GM12873 (cell line): ENCODE measurements around the gene TUBA1A.

Source experiments
- TF ChIP-seq, protein P1 (sequence below): IDR thresholded peaks from 2 replicates; pipeline ENCODE4 v1.5.1; 2012; ENCODE audit warnings: low read depth, mild to moderate bottlenecking, moderate library complexity, low read length, control low read depth; ENCODE audit not compliant: insufficient read depth; ENCODE audit errors: missing control alignments

Gene TUBA1A

GRCh38 chr12:49230176-49230804 is 41.4 kb upstream of the TUBA1A start:
- TF ChIP-seq, protein P1, sequence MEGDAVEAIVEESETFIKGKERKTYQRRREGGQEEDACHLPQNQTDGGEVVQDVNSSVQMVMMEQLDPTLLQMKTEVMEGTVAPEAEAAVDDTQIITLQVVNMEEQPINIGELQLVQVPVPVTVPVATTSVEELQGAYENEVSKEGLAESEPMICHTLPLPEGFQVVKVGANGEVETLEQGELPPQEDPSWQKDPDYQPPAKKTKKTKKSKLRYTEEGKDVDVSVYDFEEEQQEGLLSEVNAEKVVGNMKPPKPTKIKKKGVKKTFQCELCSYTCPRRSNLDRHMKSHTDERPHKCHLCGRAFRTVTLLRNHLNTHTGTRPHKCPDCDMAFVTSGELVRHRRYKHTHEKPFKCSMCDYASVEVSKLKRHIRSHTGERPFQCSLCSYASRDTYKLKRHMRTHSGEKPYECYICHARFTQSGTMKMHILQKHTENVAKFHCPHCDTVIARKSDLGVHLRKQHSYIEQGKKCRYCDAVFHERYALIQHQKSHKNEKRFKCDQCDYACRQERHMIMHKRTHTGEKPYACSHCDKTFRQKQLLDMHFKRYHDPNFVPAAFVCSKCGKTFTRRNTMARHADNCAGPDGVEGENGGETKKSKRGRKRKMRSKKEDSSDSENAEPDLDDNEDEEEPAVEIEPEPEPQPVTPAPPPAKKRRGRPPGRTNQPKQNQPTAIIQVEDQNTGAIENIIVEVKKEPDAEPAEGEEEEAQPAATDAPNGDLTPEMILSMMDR = no peak

DNA sequence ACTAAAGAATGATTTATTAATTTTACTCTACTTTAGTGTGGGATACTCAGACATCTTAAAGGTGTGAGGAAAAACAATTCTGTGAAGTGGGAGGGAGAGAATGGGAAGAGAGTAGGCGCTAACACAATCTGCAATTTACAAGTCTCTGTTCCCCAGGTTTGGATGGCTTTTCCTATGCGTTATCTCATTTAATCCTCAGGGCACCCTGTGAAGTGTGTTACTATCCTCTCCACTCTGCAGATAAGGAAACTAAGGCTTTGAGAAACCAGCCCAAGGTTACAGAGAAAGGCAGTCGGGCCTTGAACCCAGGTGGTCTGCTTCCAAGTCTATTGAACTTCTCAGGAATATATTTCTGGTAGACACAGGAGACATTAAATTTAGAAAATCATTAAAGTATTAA is 39.8 kb upstream of the TUBA1A start:
- TF ChIP-seq, protein P1 = no peak

DNA sequence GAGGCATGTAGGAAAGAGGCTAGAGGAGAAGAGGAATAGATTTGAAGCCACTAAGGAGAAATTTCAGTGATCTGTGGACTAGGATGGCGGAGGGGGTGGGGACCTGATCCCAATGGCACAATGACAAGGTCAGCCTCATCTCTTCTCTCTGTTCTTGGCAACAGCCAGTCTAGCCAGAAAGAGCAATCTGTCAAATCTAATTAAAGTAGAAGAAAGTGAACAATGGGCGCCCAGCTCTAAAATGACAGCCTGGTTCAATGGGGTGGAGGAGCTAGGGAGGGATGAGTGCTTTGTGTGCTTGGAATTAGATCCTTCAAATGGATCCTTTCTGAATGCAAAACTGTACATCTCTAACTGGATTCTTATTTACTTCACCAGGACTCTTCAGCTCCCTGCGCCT is 38.8 kb upstream of the TUBA1A start:
- TF ChIP-seq, protein P1 = no peak

- TF ChIP-seq, protein P1 = peak; percentile 20
These were observed 36.8 kb upstream of the TUBA1A start for GRCh38 chr12:49225576-49226166.

DNA sequence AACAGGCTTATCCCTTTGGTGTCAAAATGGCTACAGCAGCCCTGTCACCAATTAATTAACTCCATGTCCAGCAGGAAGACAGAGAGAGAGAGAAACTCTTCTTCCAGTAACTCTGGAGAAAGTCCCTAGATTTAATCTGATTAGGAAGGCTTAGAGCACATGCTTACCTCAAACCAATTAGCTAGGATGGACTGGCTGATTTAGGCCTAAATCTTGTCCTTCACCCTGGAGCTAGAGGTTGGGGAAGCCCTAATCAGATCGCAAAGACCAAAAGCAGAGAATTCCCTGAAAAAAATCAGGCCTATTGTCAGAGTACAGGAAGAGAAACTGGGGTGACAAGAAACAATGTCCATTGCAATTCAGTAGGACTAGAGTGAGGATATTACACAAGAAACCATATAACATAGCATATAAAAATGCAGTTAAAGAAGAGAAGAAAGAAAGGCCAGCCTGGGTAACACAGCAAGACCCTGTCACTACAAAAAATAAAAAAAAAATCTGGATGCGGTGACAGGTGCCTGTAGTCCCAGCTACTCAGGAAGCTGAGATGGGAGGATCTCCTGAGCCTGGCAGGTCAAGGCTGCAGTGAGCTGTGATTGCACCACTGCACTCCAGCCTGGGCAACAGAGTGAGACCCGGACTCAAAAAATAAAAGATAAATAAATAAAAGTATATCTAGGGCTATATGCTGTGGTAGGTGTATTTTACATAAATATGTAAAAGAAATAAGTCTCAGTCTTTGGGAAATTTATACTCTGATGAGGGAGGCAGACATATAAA is 34.9 kb upstream of the TUBA1A start:
- TF ChIP-seq, protein P1 = no peak

GRCh38 chr12:49223122-49223521 is 34.2 kb upstream of the TUBA1A start:
- TF ChIP-seq, protein P1 = no peak

GRCh38 chr12:49220972-49221371 is 32.1 kb upstream of the TUBA1A start:
- TF ChIP-seq, protein P1 = no peak
